GM18867 (cell line): Measurements from ENCODE around the gene SLC43A2.

Experiments
- ATAC-seq: cut with Tn5 transposase; IDR thresholded peaks from one replicate; pipeline ENCODE4 v1.9.1; 2021; ENCODE audit warnings: mild to moderate bottlenecking, moderate library complexity; ENCODE audit not compliant: unreplicated experiment

Gene SLC43A2

GRCh38 chr17:1644493-1645206 is 16.0 kb upstream of the SLC43A2 start:
- ATAC-seq: no peak

GRCh38 chr17:1643999-1644492 is 15.4 kb upstream of the SLC43A2 start:
- no peak for ATAC-seq

GRCh38 chr17:1643293-1643998 is 14.8 kb upstream of the SLC43A2 start:
- no peak for ATAC-seq

GRCh38 chr17:1641065-1641403 is 12.4 kb upstream of the SLC43A2 start:
- no peak for ATAC-seq

GRCh38 chr17:1640329-1641064 is 11.9 kb upstream of the SLC43A2 start:
- no peak for ATAC-seq

GRCh38 chr17:1639549-1640180 is 11.0 kb upstream of the SLC43A2 start:
- ATAC-seq: no peak

- ATAC-seq: no peak
These were observed 10.1 kb upstream of the SLC43A2 start for GRCh38 chr17:1638624-1639300.

GRCh38 chr17:1638171-1638590 is 9.5 kb upstream of the SLC43A2 start:
- ATAC-seq: no peak

- ATAC-seq: no peak
These were observed 8.2 kb upstream of the SLC43A2 start for GRCh38 chr17:1636732-1637285.

- ATAC-seq: no peak
These were observed 7.2 kb upstream of the SLC43A2 start for GRCh38 chr17:1635675-1636465.

- no peak for ATAC-seq
These were observed 6.4 kb upstream of the SLC43A2 start for GRCh38 chr17:1634841-1635650.

- no peak for ATAC-seq
These were observed 2.0 kb upstream of the SLC43A2 start for GRCh38 chr17:1630662-1631061.

GRCh38 chr17:1629504-1630310 is 1.1 kb upstream of the SLC43A2 start:
- ATAC-seq: no peak

GRCh38 chr17:1628856-1629503 is 346 bp upstream of the SLC43A2 start:
- ATAC-seq: peak; percentile 56

- ATAC-seq: no peak
These were observed 1.3 kb downstream of the SLC43A2 start for GRCh38 chr17:1627182-1627981.

GRCh38 chr17:1626333-1626732 is 2.3 kb downstream of the SLC43A2 start:
- no peak for ATAC-seq

- no peak for ATAC-seq
These were observed 3.1 kb downstream of the SLC43A2 start for GRCh38 chr17:1625581-1625980.
